ENCODE results near the gene COL23A1.

Gene COL23A1

DNA sequence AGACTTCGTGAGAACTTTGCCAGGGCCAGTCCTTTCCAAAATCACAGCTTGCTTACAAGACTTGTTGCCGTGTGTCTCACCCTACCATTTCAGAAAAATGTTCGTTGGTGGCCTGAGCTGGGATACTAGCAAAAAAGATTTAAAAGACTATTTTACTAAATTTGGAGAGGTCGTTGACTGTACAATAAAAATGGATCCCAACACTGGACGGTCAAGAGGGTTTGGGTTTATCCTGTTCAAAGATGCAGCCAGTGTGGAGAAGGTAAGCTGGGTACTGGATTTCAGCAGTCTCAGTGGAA lies 384.5 kb downstream of the COL23A1 start:
- TF ChIP-seq, protein P1, sequence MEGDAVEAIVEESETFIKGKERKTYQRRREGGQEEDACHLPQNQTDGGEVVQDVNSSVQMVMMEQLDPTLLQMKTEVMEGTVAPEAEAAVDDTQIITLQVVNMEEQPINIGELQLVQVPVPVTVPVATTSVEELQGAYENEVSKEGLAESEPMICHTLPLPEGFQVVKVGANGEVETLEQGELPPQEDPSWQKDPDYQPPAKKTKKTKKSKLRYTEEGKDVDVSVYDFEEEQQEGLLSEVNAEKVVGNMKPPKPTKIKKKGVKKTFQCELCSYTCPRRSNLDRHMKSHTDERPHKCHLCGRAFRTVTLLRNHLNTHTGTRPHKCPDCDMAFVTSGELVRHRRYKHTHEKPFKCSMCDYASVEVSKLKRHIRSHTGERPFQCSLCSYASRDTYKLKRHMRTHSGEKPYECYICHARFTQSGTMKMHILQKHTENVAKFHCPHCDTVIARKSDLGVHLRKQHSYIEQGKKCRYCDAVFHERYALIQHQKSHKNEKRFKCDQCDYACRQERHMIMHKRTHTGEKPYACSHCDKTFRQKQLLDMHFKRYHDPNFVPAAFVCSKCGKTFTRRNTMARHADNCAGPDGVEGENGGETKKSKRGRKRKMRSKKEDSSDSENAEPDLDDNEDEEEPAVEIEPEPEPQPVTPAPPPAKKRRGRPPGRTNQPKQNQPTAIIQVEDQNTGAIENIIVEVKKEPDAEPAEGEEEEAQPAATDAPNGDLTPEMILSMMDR (IDR thresholded peaks at IDR 0.05) = no peak
- no peak for DNase-seq (ENCODE audit: low spot score)
- H3K27ac ChIP-seq = peak overlapping the region; percentile 83 to 90
- peak overlapping the region; percentile 97 for H3K4me3 ChIP-seq

DNA sequence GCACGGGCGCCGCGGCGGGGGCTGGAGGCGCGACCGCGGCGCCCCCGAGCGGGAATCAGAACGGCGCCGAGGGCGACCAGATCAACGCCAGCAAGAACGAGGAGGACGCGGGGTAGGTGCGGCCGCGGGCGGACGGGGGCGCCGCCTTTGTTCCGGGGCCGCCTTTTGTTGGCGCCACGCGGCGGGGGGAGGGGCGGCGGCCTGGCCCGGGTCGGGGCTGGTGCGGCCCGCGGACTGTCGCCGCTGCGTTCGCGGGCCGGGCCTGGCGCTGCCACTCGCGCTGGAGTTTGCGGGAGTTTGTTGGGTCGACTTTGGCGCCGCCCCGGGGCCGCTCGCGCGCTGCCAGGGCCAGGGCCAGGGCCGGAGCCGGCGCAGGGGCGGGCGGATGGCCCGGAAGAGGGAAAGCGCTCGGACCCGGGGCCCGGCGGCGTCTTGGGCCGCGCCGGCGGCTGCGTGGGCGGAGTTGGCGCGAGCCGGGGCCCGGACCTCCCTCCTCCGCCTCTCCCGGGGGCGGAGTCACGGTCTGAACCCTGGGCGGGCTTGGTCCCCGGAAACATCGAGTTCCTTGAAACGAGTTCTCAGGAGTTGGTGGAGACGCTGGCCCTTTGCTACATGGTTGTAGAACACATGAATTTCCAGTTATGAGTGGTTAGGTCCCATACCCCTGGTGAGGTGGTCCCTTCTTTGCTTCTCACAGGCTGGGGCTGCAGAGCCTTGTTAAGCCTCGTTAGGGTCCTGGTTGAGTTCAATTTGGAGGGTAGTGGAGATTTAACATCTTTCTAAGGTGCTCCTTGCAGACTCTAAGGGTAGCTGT lies 385.1 kb downstream of the COL23A1 start:
- peak; percentile 85 for DNase-seq (ENCODE audit: low spot score)
- TF ChIP-seq, protein P1 (IDR thresholded peaks at IDR 0.05) = no peak
- Histone ChIP-seq H3K27ac (peak overlapping the region; percentile 83 to 90), H3K4me3 (peak overlapping the region; percentile 97)

DNA sequence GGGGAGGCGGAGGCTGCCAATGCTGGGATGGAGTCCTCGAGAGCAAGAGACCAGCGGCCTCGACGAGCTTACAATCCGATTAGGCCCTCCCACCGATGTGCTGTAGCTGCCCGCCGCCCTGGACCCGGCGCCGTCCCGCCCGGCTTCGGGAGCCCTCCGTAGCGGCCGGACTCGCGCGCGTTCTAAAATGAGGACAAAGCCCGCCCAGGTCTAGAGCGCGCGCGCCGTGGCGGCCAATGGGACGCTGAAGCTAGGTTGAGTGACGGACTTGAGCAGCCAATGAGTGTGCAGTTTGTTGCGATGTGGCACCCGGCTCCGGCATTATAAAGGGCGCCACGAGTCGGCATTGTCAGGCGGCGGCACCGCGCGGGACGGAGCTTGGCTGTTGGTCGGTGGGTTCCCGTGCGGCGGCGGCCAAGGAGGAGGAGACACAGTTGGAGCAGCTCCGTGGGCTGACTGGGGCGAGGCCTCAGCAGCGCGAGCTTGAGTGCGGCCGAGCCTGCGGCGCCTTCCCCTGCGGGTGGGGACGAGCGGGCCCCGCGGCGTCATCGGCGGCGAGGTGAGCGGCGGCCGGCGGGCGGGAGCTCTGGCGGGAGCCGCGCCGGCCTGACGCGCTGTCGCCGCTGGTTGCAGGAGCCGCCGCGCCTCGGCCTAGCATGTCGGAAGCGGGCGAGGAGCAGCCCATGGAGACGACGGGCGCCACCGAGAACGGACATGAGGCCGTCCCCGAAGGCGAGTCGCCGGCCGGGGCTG lies 385.8 kb downstream of the COL23A1 start, which contains the start of gene HNRNPAB:
HNRNPAB (plus strand) TSS at position 352 of the 753 bp plus-strand sequence; CDS start at position 657, 305 bp downstream.
- peak; percentile 97 for DNase-seq (ENCODE audit: low spot score)
- H3K27ac ChIP-seq = peak within 1 kb of the TSS; percentile 83 to 90
- TF ChIP-seq, protein P1 (IDR thresholded peaks at IDR 0.05) = no peak
- H3K4me3 ChIP-seq = peak within 1 kb of the TSS; percentile 97

DNA sequence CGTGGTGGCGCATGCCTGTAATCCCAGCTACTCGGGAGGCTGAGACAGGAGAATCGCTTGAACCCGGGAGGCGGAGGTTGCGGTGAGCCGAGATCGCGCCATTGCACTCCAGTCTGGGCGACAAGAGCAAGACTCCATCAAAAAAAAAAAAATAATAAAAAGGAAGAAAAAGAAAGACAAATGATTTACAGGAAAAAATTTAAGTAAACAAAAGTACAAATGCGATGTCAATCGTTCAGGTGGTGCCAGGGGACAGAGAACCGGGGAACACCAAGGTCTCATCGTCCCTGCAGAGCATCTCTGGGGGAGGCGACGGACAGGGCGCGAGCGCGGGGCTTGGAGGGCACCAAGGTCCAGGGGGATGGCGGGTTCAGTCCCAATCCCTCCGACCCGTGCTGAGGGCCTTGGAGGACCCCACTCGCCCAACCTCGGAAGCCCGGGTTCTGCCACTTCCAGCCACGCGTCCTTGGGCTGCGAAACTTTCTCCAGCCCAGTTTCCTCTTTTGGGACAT lies 386.5 kb downstream of the COL23A1 start:
- peak overlapping the region in 1 of 2 donors; percentile 90 for H3K27ac ChIP-seq
- DNase-seq (ENCODE audit: low spot score) = no peak
- H3K4me3 ChIP-seq = peak overlapping the region; percentile 97
- TF ChIP-seq, protein P1 (IDR thresholded peaks at IDR 0.05) = no peak

DNA sequence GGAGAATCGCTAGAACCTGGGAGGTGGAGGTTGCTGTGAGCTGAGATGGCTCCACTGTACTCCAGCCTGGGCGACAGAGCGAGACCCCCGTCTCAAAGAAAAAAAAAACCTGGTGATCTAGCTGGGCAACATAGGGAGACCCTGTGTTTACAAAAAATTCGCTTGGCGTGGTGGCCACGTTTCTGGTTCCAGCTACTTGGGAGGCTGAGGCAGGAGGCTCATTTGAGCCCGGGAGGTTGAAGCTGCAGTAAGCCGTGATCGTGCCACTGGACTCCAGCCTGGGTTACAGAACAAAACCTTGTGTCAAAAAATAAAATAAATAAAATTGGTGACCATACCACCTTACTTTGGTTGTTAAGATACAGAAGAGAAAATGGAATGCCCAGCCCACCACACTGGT lies 387.7 kb downstream of the COL23A1 start:
- no peak overlapping the region for H3K4me3 ChIP-seq
- H3K27ac ChIP-seq = no peak overlapping the region
- DNase-seq (ENCODE audit: low spot score) = peak; percentile 41
- TF ChIP-seq, protein P1 (IDR thresholded peaks at IDR 0.05) = no peak

DNA sequence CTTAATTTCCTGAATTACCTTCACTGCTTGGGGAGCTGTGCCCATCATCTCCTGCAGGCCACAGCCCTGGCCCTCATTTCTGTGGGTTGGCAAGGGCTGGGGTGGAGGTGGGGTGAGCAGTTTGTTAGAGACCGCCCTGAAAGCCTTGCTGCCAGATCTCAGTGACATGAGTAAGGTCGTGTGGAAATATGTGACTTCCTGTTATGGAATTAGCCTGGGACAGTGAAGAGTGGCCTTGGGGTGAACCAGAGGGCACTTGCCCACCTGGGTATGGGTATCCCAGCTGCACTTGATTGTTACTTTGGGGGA lies 388.3 kb downstream of the COL23A1 start:
- peak; percentile 49 for DNase-seq (ENCODE audit: low spot score)
- H3K4me3 ChIP-seq = no peak overlapping the region
- TF ChIP-seq, protein P1 (IDR thresholded peaks at IDR 0.05) = no peak
- no peak overlapping the region for H3K27ac ChIP-seq
